ENCODE data around the gene IL20RA. TPM values are rescaled to one million over a fixed set of nuclear protein-coding genes. Genes with fewer than 3 reads are reported as not detected.

IL20RA gene
- total and polyA plus RNA-seq, 2 donors (not counting 3 experiments of a cell fraction or from before 2014, with no cell fraction given) = not detected

- TF ChIP-seq MAX (IDR thresholded peaks at IDR 0.05; ENCODE audit: insufficient read depth, insufficient read length) (no peak), MYC (IDR thresholded peaks at IDR 0.05; ENCODE audit: low read depth, low read length) (no peak), POLR2A (IDR thresholded peaks at IDR 0.05; ENCODE audit: low read depth, low read length) (no peak), POLR2AphosphoS5 (IDR thresholded peaks at IDR 0.05; ENCODE audit: insufficient read depth, low read depth, low read length) (no peak)
- Histone ChIP-seq H3K27ac (ENCODE audit: insufficient read depth, low read depth, low read length) (no peak overlapping the region), H3K4me3 (replicated peaks in 1 of 3; ENCODE audit: insufficient read depth in 1 of 3, low read depth in 1 of 3, low read length in 3 of 3) (no peak overlapping the region), H3K36me3 (ENCODE audit: control insufficient read depth in 2 of 2, extremely low read depth in 1 of 2, insufficient read depth in 2 of 2, low read length in 2 of 2) (no peaks in the 10 kb centered on the region), H2AFZ (ENCODE audit: low read depth, low read length) (no peak overlapping the region), H3K79me2 (ENCODE audit: control insufficient read depth, insufficient read depth, low read length) (no peaks in the 10 kb centered on the region), H3K9me3 (replicated peaks; ENCODE audit: control insufficient read depth, insufficient read depth, low read length) (no peaks in the 10 kb centered on the region), H3K27me3 (ENCODE audit: control insufficient read depth in 2 of 2, insufficient read depth in 2 of 2, low read length in 2 of 2) (no peaks in the 10 kb centered on the region), H3K9me1 (replicated peaks; ENCODE audit: control insufficient read depth, extremely low read depth, insufficient read depth, low read length) (peaks cover 2% of the 10 kb centered on the region), H3K4me1 (ENCODE audit: control insufficient read depth, extremely low read depth, insufficient read depth, low read length) (peaks cover 2% of the 10 kb centered on the region), H3K4me2 (ENCODE audit: insufficient read depth, low read length) (no peak overlapping the region), H3K9ac (replicated peaks; ENCODE audit: extremely low read depth, insufficient read depth, low read length) (no peak overlapping the region), H4K20me1 (replicated peaks; ENCODE audit: control insufficient read depth, extremely low read depth, insufficient read depth, low read length) (no peaks in the 10 kb centered on the region)
- intact Hi-C loops (cut with micrococcal nuclease) (no loop called here), dilution Hi-C loops (cut with MboI; ENCODE audit: extremely low pct_ligation_motif_present, low sequenced_read_pairs) (no loop called here)
- FAIRE-seq (no peak), DNase-seq (ENCODE audit: low read depth, low spot score) (no peak)
- no TSS peak for BruUV-seq (replicated peaks)
- POLR2A ChIA-PET = no interaction called here
- CTCF ChIA-PET = no interaction called here
Measured at GRCh38 chr6:136958168-136958567, 86.6 kb downstream of the IL20RA start.

- DNase-seq (ENCODE audit: low read depth, low spot score) (no peak), FAIRE-seq (peak; percentile 67)
- Histone ChIP-seq H3K27me3 (ENCODE audit: control insufficient read depth in 2 of 2, insufficient read depth in 2 of 2, low read length in 2 of 2) (no peaks in the 10 kb centered on the region), H2AFZ (ENCODE audit: low read depth, low read length) (no peak overlapping the region), H3K4me3 (replicated peaks in 1 of 3; ENCODE audit: insufficient read depth in 1 of 3, low read depth in 1 of 3, low read length in 3 of 3) (no peak overlapping the region), H3K9me3 (replicated peaks; ENCODE audit: control insufficient read depth, insufficient read depth, low read length) (no peaks in the 10 kb centered on the region), H3K9me1 (replicated peaks; ENCODE audit: control insufficient read depth, extremely low read depth, insufficient read depth, low read length) (peaks cover 2% of the 10 kb centered on the region), H3K9ac (replicated peaks; ENCODE audit: extremely low read depth, insufficient read depth, low read length) (no peak overlapping the region), H3K27ac (ENCODE audit: insufficient read depth, low read depth, low read length) (no peak overlapping the region), H3K4me1 (ENCODE audit: control insufficient read depth, extremely low read depth, insufficient read depth, low read length) (peaks cover 2% of the 10 kb centered on the region), H4K20me1 (replicated peaks; ENCODE audit: control insufficient read depth, extremely low read depth, insufficient read depth, low read length) (no peaks in the 10 kb centered on the region), H3K36me3 (ENCODE audit: control insufficient read depth in 2 of 2, extremely low read depth in 1 of 2, insufficient read depth in 2 of 2, low read length in 2 of 2) (no peaks in the 10 kb centered on the region), H3K79me2 (ENCODE audit: control insufficient read depth, insufficient read depth, low read length) (no peaks in the 10 kb centered on the region), H3K4me2 (ENCODE audit: insufficient read depth, low read length) (no peak overlapping the region)
- intact Hi-C loops (cut with micrococcal nuclease) (no loop called here), dilution Hi-C loops (cut with MboI; ENCODE audit: extremely low pct_ligation_motif_present, low sequenced_read_pairs) (no loop called here)
- no TSS peak for BruUV-seq (replicated peaks)
- POLR2A ChIA-PET = no interaction called here
- CTCF ChIA-PET = interaction anchor here (1.3 kb wide), 1 partner anchor 13 kb away, joined by 3 read pairs; no protein-coding TSS in a partner anchor
- no peak for TF ChIP-seq POLR2A (IDR thresholded peaks at IDR 0.05; ENCODE audit: low read depth, low read length)
- TF ChIP-seq JUN (IDR thresholded peaks at IDR 0.05; ENCODE audit: borderline replicate concordance, insufficient read depth, insufficient read length, low read depth) = no peak
- no peak for TF ChIP-seq MYC (IDR thresholded peaks at IDR 0.05; ENCODE audit: low read depth, low read length)
- TF ChIP-seq FOS (IDR thresholded peaks at IDR 0.05; ENCODE audit: borderline replicate concordance, insufficient read depth, low read length) = no peak
- no peak for TF ChIP-seq CTCF (IDR thresholded peaks at IDR 0.05; ENCODE audit: extremely low read depth in 1 of 2, insufficient read depth in 1 of 2, low read depth in 1 of 2, low read length in 2 of 2)
- no peak for TF ChIP-seq POLR2AphosphoS5 (IDR thresholded peaks at IDR 0.05; ENCODE audit: insufficient read depth, low read depth, low read length)
- no peak for TF ChIP-seq MAX (IDR thresholded peaks at IDR 0.05; ENCODE audit: insufficient read depth, insufficient read length)
- TF ChIP-seq EZH2 (IDR thresholded peaks at IDR 0.05; ENCODE audit: borderline replicate concordance, low read depth, low read length, severe bottlenecking) = no peak
- TF ChIP-seq GATA2 (IDR thresholded peaks at IDR 0.05; ENCODE audit: insufficient read depth, insufficient read length, low read depth, low read length) = no peak
Measured at GRCh38 chr6:136956590-136957544, 87.9 kb downstream of the IL20RA start.

Data from endothelial cell of umbilical vein (primary cell).